ENCODE results near the gene FAM174C.

FAM174C gene

DNA sequence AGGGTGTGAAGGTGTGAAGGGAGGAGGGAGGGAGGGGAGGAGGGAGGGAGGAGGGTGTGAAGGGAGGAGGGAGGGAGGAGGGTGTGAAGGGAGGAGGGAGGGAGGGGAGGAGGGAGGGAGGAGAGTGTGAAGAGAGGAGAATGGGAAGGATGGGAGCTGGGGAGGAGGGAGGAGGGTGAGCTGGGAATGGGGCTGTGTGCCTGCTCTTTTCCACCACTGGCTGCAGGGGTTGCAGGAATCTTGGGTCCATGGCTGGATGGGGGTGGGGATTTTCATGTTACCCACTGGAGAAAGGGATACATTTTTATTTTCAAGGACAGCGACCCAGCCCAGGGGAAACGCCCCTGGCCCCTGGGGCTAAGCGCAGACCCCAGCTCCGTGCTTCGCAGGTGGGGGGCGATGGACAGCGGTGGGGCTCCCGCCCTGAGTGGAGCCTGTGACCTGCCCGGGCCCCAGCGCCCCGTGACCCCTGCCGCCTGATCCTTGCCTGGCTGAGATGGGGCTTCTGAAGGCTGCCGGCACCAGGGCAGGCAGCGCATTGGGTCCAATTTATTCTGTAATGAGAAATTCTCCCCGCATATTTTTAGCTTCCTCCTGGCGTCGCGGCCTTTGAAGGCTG lies 7.4 kb downstream of the FAM174C start:
- H3K4me1 ChIP-seq (ENCODE audit: control extremely low read depth in 1 of 4, control insufficient read depth in 4 of 4, insufficient read depth in 4 of 4, low read length in 3 of 4) = peaks cover 0 to 9% (median 3%) of the 10 kb centered on the region in 4 experiments
- 85% methylated on average over 18 of the region's 18 CpGs for WGBS (ENCODE audit: insufficient coverage)
- no peaks in the 10 kb centered on the region for H3K9me3 ChIP-seq (ENCODE audit: control extremely low read depth in 1 of 5, control insufficient read depth in 4 of 5, insufficient read depth in 2 of 5, low read depth in 1 of 5, low read length in 4 of 5)
- no peak for DNase-seq
- ChIA-PET CTCF (interaction anchor here (1.0 to 1.2 kb wide), 2 partner anchors 34 to 90 kb away, joined by 3 read pairs; no protein-coding TSS in a partner anchor), POLR2A (no interaction called here)
- H3K27me3 ChIP-seq (replicated peaks in 2 of 5; ENCODE audit: control insufficient read depth in 4 of 5, insufficient read depth in 5 of 5, low read length in 4 of 5) = peaks cover 0 to 45% (median 27%) of the 10 kb centered on the region in 5 experiments
- no peak overlapping the region for H3K27ac ChIP-seq (ENCODE audit: insufficient read depth in 1 of 2, low read depth in 1 of 2, low read length in 2 of 2, poor library complexity in 1 of 2, severe bottlenecking in 2 of 2)
- H3K4me3 ChIP-seq (ENCODE audit: control insufficient read depth in 1 of 7, extremely low read depth in 1 of 7, insufficient read depth in 4 of 7, low read depth in 2 of 7, low read length in 6 of 7) = no peak overlapping the region
- H3K36me3 ChIP-seq (ENCODE audit: control insufficient read depth in 4 of 4, insufficient read depth in 4 of 4, low read length in 3 of 4) = peaks cover 0 to 22% (median 11%) of the 10 kb centered on the region in 4 experiments

DNA sequence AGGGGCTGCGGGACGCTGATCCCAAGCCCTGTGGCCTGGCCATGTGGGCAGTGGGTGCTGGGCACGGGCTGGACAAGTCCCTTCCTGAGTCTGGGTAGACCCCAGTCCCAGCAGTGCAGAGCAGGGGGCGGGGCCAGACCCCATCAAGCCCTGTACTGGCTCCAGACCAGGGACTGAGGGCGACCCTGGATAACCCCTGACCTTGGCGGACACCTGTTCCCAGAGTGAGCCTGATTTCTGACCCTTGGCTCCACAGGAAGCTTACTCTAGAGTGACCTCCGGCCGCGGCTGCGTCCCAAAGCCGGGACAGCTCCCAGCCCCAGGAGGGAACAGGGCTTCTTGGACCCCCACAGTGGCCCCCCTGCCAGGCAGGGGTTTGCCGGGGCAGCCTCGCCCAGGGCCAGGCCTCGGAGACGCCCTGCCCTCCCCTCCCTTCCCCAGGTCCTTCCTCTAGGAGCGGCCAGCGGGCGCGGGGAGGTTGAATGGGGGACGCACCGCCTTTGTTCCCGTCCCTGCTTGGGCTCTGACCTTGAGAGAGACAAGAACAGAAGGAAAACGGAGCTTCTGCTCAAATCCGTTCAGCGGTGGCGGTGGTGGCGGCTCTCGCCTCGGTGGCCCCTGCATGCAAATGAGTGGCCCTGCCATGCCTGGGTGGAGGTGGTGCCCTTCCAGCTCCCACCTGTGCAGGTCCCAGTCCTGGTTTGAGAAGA lies 8.0 kb downstream of the FAM174C start:
- DNase-seq = no peak
- Histone ChIP-seq H3K9me3 (ENCODE audit: control extremely low read depth in 1 of 5, control insufficient read depth in 4 of 5, insufficient read depth in 2 of 5, low read depth in 1 of 5, low read length in 4 of 5) (no peaks in the 10 kb centered on the region), H3K27me3 (replicated peaks in 2 of 5; ENCODE audit: control insufficient read depth in 4 of 5, insufficient read depth in 5 of 5, low read length in 4 of 5) (peaks cover 0 to 52% (median 29%) of the 10 kb centered on the region in 5 experiments), H3K36me3 (ENCODE audit: control insufficient read depth in 4 of 4, insufficient read depth in 4 of 4, low read length in 3 of 4) (peaks cover 0 to 18% (median 9%) of the 10 kb centered on the region in 4 experiments), H3K4me3 (ENCODE audit: control insufficient read depth in 1 of 7, extremely low read depth in 1 of 7, insufficient read depth in 4 of 7, low read depth in 2 of 7, low read length in 6 of 7) (no peak overlapping the region), H3K4me1 (ENCODE audit: control extremely low read depth in 1 of 4, control insufficient read depth in 4 of 4, insufficient read depth in 4 of 4, low read length in 3 of 4) (peaks cover 0 to 10% (median 7%) of the 10 kb centered on the region in 4 experiments), H3K27ac (ENCODE audit: insufficient read depth in 1 of 2, low read depth in 1 of 2, low read length in 2 of 2, poor library complexity in 1 of 2, severe bottlenecking in 2 of 2) (no peak overlapping the region)
- CTCF ChIA-PET = interaction anchor here (1.0 to 1.2 kb wide), 3 partner anchors 33 to 89 kb away, joined by 3 read pairs; no protein-coding TSS in a partner anchor
- 85% methylated on average over 21 of the region's 29 CpGs for WGBS (ENCODE audit: insufficient coverage)
- POLR2A ChIA-PET = no interaction called here

DNA sequence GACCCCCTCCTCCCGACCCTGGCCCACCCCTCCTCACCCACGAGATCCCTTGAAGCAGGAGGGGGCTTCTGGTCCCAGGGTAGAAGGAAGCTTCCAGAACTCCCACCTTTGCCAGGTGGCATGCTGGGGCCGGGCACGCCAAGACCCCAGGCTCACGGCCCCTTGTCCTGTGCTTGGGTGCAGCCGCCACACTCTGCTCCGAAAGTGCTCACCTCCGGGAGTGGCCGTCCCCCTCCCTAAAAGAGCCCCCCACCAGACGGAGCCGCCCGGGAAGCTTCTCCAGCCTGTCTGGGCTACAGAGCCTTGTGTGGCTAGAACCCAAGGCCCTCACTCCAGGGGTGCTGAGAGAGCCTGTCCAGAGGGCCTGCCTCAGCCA lies 8.6 kb downstream of the FAM174C start:
- Histone ChIP-seq H3K4me3 (ENCODE audit: control insufficient read depth in 1 of 7, extremely low read depth in 1 of 7, insufficient read depth in 4 of 7, low read depth in 2 of 7, low read length in 6 of 7) (no peak overlapping the region), H3K27me3 (replicated peaks in 2 of 5; ENCODE audit: control insufficient read depth in 4 of 5, insufficient read depth in 5 of 5, low read length in 4 of 5) (peaks cover 0 to 57% (median 31%) of the 10 kb centered on the region in 5 experiments), H3K4me1 (ENCODE audit: control extremely low read depth in 1 of 4, control insufficient read depth in 4 of 4, insufficient read depth in 4 of 4, low read length in 3 of 4) (peaks cover 0 to 10% (median 7%) of the 10 kb centered on the region in 4 experiments), H3K27ac (ENCODE audit: insufficient read depth in 1 of 2, low read depth in 1 of 2, low read length in 2 of 2, poor library complexity in 1 of 2, severe bottlenecking in 2 of 2) (no peak overlapping the region), H3K9me3 (ENCODE audit: control extremely low read depth in 1 of 5, control insufficient read depth in 4 of 5, insufficient read depth in 2 of 5, low read depth in 1 of 5, low read length in 4 of 5) (no peaks in the 10 kb centered on the region), H3K36me3 (ENCODE audit: control insufficient read depth in 4 of 4, insufficient read depth in 4 of 4, low read length in 3 of 4) (peaks cover 0 to 13% (median 5%) of the 10 kb centered on the region in 4 experiments)
- CTCF ChIA-PET = interaction anchor here (1.0 to 1.2 kb wide), 2 partner anchors 32 to 88 kb away, joined by 3 read pairs; no protein-coding TSS in a partner anchor
- WGBS (ENCODE audit: insufficient coverage) = 92% methylated on average over 10 of the region's 12 CpGs
- DNase-seq = no peak
- POLR2A ChIA-PET = no interaction called here

DNA sequence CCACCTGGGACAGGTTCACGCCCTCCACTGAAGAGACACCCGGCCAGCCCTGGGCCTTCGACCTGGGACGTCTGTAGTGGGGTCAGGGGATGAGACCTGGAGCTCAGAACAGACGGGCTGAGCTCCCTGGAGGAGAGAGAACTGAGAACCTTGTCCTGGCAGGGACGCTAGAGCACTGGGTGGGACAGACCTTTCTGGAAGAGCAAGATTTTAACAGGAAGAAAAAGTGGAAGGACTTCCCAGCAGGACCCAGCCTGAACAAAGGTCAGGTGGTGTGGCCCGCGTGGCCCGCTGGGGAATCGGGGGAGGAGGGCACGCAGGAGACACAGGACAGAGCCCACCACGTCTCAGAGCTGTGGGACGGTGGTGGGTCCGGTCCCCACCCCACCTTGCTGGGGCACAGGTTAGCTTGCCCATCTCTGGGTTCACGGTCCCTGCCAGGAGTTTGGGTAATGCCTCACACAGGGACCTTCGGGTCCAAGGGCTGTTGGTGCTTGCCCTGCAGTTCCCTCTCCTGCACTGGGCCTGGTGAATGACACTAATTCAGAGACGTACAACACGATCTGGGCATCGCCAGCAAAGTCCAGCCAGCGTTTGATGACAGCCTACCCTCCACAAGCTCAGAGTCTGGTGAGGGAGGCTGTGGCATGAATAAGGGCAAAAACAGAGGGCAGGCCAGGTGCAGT lies 9.1 kb downstream of the FAM174C start:
- Histone ChIP-seq H3K36me3 (ENCODE audit: control insufficient read depth in 4 of 4, insufficient read depth in 4 of 4, low read length in 3 of 4) (peaks cover 0 to 8% (median under 1%) of the 10 kb centered on the region in 4 experiments), H3K27me3 (replicated peaks in 2 of 5; ENCODE audit: control insufficient read depth in 4 of 5, insufficient read depth in 5 of 5, low read length in 4 of 5) (peaks cover 0 to 63% (median 31%) of the 10 kb centered on the region in 5 experiments), H3K4me1 (ENCODE audit: control extremely low read depth in 1 of 4, control insufficient read depth in 4 of 4, insufficient read depth in 4 of 4, low read length in 3 of 4) (peaks cover 0 to 10% (median 7%) of the 10 kb centered on the region in 4 experiments), H3K4me3 (ENCODE audit: control insufficient read depth in 1 of 7, extremely low read depth in 1 of 7, insufficient read depth in 4 of 7, low read depth in 2 of 7, low read length in 6 of 7) (no peak overlapping the region), H3K9me3 (ENCODE audit: control extremely low read depth in 1 of 5, control insufficient read depth in 4 of 5, insufficient read depth in 2 of 5, low read depth in 1 of 5, low read length in 4 of 5) (no peaks in the 10 kb centered on the region), H3K27ac (ENCODE audit: insufficient read depth in 1 of 2, low read depth in 1 of 2, low read length in 2 of 2, poor library complexity in 1 of 2, severe bottlenecking in 2 of 2) (no peak overlapping the region)
- POLR2A ChIA-PET = interaction anchor here (0.6 kb wide), 1 partner anchor 260 kb away, joined by 3 read pairs; no protein-coding TSS in a partner anchor
- CTCF ChIA-PET = interaction anchor here (0.8 to 1.0 kb wide), 2 partner anchors 23 to 87 kb away, joined by 3 read pairs; no protein-coding TSS in a partner anchor
- DNase-seq = no peak
- 81% methylated on average over 19 of the region's 20 CpGs for WGBS (ENCODE audit: insufficient coverage)

DNA sequence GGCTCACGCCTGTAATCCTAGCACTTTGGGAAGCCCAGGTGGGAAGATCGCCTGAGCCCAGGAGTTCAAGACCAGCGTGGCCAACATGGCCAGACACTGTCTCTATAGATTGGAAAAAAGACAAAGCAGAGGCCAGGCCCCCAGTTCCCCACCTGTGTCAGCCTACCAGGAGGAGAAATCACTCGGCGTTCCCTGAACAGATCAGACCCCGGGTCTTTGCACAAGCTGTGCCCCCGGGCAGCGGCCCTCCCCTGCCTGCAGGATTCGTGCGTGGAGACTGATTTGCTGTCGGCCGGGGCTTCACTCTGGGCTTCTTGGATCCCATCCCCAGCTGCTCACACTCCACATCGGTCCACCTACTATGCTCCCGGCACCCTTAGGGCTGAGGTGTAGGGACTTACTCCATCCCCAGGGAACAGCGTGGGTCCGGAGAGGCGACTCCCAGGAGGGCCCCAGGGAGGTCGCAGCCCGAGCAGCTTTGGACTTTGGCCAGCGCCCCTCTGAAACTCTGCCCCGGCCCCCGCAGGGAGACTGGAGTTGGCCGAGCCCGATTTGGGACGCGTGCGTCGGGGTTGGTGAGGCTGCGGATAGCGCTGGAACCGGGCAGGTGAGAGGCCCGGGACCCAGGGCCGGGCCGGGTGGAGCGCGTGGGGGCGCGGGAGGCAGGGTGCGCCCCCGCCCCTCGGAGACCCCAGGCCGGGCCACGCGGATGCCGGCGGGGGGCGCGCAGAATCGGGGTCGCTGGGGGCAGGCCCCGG lies 9.8 kb downstream of the FAM174C start:
- Histone ChIP-seq H3K27me3 (replicated peaks in 2 of 5; ENCODE audit: control insufficient read depth in 4 of 5, insufficient read depth in 5 of 5, low read length in 4 of 5) (peaks cover 0 to 70% (median 31%) of the 10 kb centered on the region in 5 experiments), H3K4me1 (ENCODE audit: control extremely low read depth in 1 of 4, control insufficient read depth in 4 of 4, insufficient read depth in 4 of 4, low read length in 3 of 4) (peaks cover 0 to 10% (median 7%) of the 10 kb centered on the region in 4 experiments), H3K36me3 (ENCODE audit: control insufficient read depth in 4 of 4, insufficient read depth in 4 of 4, low read length in 3 of 4) (peaks cover 0 to 2% (median 0%) of the 10 kb centered on the region in 4 experiments), H3K27ac (ENCODE audit: insufficient read depth in 1 of 2, low read depth in 1 of 2, low read length in 2 of 2, poor library complexity in 1 of 2, severe bottlenecking in 2 of 2) (no peak overlapping the region), H3K4me3 (ENCODE audit: control insufficient read depth in 1 of 7, extremely low read depth in 1 of 7, insufficient read depth in 4 of 7, low read depth in 2 of 7, low read length in 6 of 7) (no peak overlapping the region), H3K9me3 (ENCODE audit: control extremely low read depth in 1 of 5, control insufficient read depth in 4 of 5, insufficient read depth in 2 of 5, low read depth in 1 of 5, low read length in 4 of 5) (no peaks in the 10 kb centered on the region)
- ChIA-PET POLR2A (interaction anchor here (0.6 kb wide), 1 partner anchor 259 kb away, joined by 3 read pairs; no protein-coding TSS in a partner anchor), CTCF (interaction anchor here (0.8 kb wide), 1 partner anchor 23 kb away, joined by 3 read pairs; no protein-coding TSS in a partner anchor)
- no peak for DNase-seq
- WGBS (ENCODE audit: insufficient coverage) = 26% methylated on average over 31 of the region's 51 CpGs

DNA sequence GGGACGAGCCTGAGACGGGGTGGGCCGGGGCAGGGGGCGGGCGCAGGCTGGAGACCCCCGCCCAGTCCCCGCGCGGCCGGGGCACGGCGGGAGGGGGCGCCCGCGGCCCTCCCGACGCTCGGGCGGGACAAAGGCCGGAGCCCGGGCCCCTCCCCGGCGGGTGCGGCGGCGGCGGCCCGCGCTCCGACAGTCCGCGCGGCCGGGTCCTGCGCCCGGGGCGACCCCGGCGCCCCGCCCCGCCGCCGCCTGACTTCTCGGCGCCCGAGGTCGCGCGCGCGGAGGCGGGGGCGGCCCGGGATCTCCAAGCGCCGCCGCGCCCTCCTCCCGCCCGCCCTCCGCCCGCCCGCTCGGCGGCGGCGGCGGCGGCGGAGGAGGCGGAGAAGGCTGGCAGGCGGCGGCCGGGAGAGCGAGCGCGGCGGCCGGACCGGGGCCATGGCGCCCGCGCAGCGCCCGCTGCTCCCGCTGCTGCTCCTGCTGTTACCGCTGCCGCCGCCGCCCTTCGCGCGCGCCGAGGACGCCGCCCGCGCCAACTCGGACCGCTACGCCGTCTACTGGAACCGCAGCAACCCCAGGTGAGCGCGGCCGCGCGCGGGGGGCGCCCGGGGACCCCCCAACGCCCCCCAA lies 10.5 kb downstream of the FAM174C start, which contains the start of gene EFNA2:
TSS of gene EFNA2 (plus strand) at position 137 of the 624 bp plus-strand sequence. CDS start at position 433, 296 bp downstream.
- H3K4me3 ChIP-seq (ENCODE audit: control insufficient read depth in 1 of 7, extremely low read depth in 1 of 7, insufficient read depth in 4 of 7, low read depth in 2 of 7, low read length in 6 of 7) = peak within 1 kb of the TSS in 3 of 7 experiments; percentile 19 to 33 (median 20)
- peaks cover 0 to 77% (median 31%) of the 10 kb centered on the region in 5 experiments for H3K27me3 ChIP-seq (replicated peaks in 2 of 5; ENCODE audit: control insufficient read depth in 4 of 5, insufficient read depth in 5 of 5, low read length in 4 of 5)
- CTCF ChIA-PET = interaction anchor here (1.2 kb wide), 1 partner anchor 30 kb away, joined by 3 read pairs; no protein-coding TSS in a partner anchor
- WGBS (ENCODE audit: insufficient coverage) = under 1% methylated on average over 54 of the region's 113 CpGs
- H3K27ac ChIP-seq (ENCODE audit: insufficient read depth in 1 of 2, low read depth in 1 of 2, low read length in 2 of 2, poor library complexity in 1 of 2, severe bottlenecking in 2 of 2) = no peak within 1 kb of the TSS
- no peaks in the 10 kb centered on the region for H3K36me3 ChIP-seq (ENCODE audit: control insufficient read depth in 4 of 4, insufficient read depth in 4 of 4, low read length in 3 of 4)
- H3K9me3 ChIP-seq (ENCODE audit: control extremely low read depth in 1 of 5, control insufficient read depth in 4 of 5, insufficient read depth in 2 of 5, low read depth in 1 of 5, low read length in 4 of 5) = no peaks in the 10 kb centered on the region
- no peak for DNase-seq
- H3K4me1 ChIP-seq (ENCODE audit: control extremely low read depth in 1 of 4, control insufficient read depth in 4 of 4, insufficient read depth in 4 of 4, low read length in 3 of 4) = peaks cover 0 to 10% (median 7%) of the 10 kb centered on the region in 4 experiments
- POLR2A ChIA-PET = no interaction called here
